ENCODE measurements around the gene SLC34A2.
"Not testable (repeated sequence)": the region's sequence is repeated elsewhere in the genome, so short reads cannot be mapped to it uniquely, and the experiment has no call there.

The SLC34A2 gene

GRCh38 chr4:25654971-25655963 is at the start of gene SLC34A2:
SLC34A2 (plus strand) TSS chr4:25655851; CDS start chr4:25662501, 6,650 bp downstream.
- no peak for DNase-seq

- DNase-seq: no peak
Measured at GRCh38 chr4:25608644-25609043, 47.0 kb upstream of the SLC34A2 start.

- DNase-seq: no peak
Measured at GRCh38 chr4:25609976-25610375, 45.7 kb upstream of the SLC34A2 start.

GRCh38 chr4:25613613-25614012 is 42.0 kb upstream of the SLC34A2 start:
- not testable (repeated sequence) for DNase-seq

- no peak for DNase-seq
Measured at GRCh38 chr4:25614807-25615206, 40.8 kb upstream of the SLC34A2 start.

GRCh38 chr4:25621027-25621930 is 34.4 kb upstream of the SLC34A2 start:
- no peak for DNase-seq

- no peak for DNase-seq
Measured at GRCh38 chr4:25624616-25625015, 31.0 kb upstream of the SLC34A2 start.

- no peak for DNase-seq
Measured at GRCh38 chr4:25628451-25628850, 27.2 kb upstream of the SLC34A2 start.

GRCh38 chr4:25632135-25632534 is 23.5 kb upstream of the SLC34A2 start:
- DNase-seq: no peak

- DNase-seq: no peak
Measured at GRCh38 chr4:25633541-25633940, 22.1 kb upstream of the SLC34A2 start.

- DNase-seq: peak; percentile 5
Measured at GRCh38 chr4:25635501-25635900, 20.1 kb upstream of the SLC34A2 start.

- DNase-seq: no peak
Measured at GRCh38 chr4:25637581-25638220, 17.9 kb upstream of the SLC34A2 start.

GRCh38 chr4:25638221-25638601 is 17.4 kb upstream of the SLC34A2 start:
- no peak for DNase-seq

- DNase-seq: no peak
Measured at GRCh38 chr4:25638806-25639205, 16.8 kb upstream of the SLC34A2 start.

- no peak for DNase-seq
Measured at GRCh38 chr4:25650311-25650710, 5.3 kb upstream of the SLC34A2 start.

- DNase-seq: no peak
Measured at GRCh38 chr4:25651682-25652081, 4.0 kb upstream of the SLC34A2 start.

- no peak for DNase-seq
Measured at GRCh38 chr4:25654031-25654970, 1.4 kb upstream of the SLC34A2 start.

GRCh38 chr4:25656031-25656430 is 380 bp downstream of the SLC34A2 start:
- no peak for DNase-seq

- no peak for DNase-seq
Measured at GRCh38 chr4:25658357-25658771, 2.7 kb downstream of the SLC34A2 start.

- DNase-seq: no peak
Measured at GRCh38 chr4:25658777-25659176, 3.1 kb downstream of the SLC34A2 start.

- DNase-seq: not testable (repeated sequence)
Measured at GRCh38 chr4:25661441-25661840, 5.8 kb downstream of the SLC34A2 start.

GRCh38 chr4:25662306-25662705 is 6.7 kb downstream of the SLC34A2 start:
- DNase-seq: no peak
